H1 (cell line): ENCODE measurements around the gene HOXD10.

Experiments used
- BCL11A ChIP-seq, 2 experiments: IDR thresholded peaks; one replicate each; pipeline ENCODE4 v1.6.1; 2011; ENCODE audit warnings: low read depth in 2 of 2, low read length in 2 of 2, mild to moderate bottlenecking in 2 of 2
- EZH2 ChIP-seq: fragments of 200-600 bp; sonication (generic); IDR thresholded peaks from 2 replicates; pipeline ENCODE4 v1.7.1; 2012; ENCODE audit warnings: low read depth, mild to moderate bottlenecking, moderate library complexity, low read length, inconsistent platforms; ENCODE audit not compliant: severe bottlenecking
- KDM1A ChIP-seq: fragments of 200-600, 300-600 bp; sonication (generic); IDR thresholded peaks from 2 replicates; pipeline ENCODE4 v1.7.1; 2016; ENCODE audit warnings: mild to moderate bottlenecking, low read length, borderline replicate concordance
- POLR2AphosphoS5 ChIP-seq: IDR thresholded peaks from 2 replicates; pipeline ENCODE4 v1.6.1; 2011; ENCODE audit warnings: low read depth, low read length
- SIX5 ChIP-seq: IDR thresholded peaks from 2 replicates; pipeline ENCODE4 v1.6.1; 2011; ENCODE audit warnings: mild to moderate bottlenecking, low read depth, low read length
- SP1 ChIP-seq: IDR thresholded peaks from 2 replicates; pipeline ENCODE4 v1.6.1; 2011; ENCODE audit warnings: low read depth, low read length

DNA sequence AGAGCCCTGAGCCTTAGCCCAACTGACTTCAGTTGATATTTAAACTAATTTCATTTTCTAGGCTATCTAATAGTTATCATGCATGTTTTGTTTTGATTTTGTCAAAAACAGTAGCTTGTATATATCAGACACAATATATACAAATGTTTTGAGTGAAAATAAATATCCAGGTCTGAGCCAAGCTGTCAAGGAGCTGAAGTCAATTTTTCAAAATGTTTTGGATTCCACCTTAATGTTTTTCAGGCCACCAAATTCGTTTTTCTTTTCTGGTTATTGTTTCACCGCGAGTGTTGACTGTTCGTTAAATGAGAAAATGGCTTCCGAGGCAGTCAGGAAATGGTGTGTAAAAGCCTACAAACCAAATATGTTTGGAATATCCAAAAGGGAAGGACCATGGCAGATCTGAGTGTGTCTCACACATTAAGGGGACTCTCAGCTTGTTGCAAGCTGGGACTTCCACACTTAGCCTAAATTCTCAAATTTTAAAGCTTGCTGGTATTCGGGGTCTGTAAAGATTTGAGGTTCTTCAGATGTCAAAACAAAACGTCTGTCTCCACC, 14.2 kb upstream of the HOXD10 start:
- no peak for TF ChIP-seq POLR2AphosphoS5
- peak; percentile 79 for TF ChIP-seq EZH2
- no peak for TF ChIP-seq SIX5
- no peak for TF ChIP-seq BCL11A (IDR thresholded peaks at IDR 0.05; ENCODE audit: low read depth in 2 of 2, low read length in 2 of 2)
- TF ChIP-seq SP1, result no peak
- no peak for TF ChIP-seq KDM1A
